ENCODE results near the gene TAOK1.

DNA sequence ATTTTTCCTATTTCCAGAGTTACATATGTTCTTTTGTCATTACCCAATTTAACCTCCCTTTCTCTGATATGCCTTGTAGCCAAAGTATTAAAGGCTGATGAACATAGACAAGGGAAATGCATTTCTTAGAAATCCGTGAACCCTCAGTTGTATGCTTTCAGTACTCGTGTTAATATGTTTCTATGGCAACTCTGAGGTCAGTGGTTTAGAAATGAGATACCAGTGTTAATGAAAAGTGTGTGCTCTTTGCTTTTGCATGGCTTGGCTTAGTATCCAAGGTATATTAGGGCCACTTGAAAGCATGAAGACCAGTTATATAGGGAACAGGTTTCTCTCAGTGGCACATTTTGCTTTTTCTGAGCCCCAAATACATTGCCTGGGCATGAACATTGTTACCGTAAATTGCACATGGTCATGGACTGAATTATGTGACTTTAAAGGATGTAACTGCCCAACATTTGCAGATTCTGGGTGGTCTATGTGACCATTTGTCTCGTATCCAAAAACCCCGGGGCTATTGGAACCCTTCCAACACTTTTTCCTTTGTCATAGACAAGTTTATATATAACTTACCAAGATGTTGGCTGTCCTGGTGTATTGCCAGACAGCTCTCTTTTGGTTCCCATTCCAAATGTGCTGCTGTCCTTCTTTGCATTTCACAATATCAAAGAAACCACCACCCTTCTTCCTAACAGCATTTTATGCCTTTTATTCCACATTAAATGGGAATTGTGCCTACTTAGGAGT is 159.2 kb downstream of the TAOK1 start:
- TF ChIP-seq, protein P1, sequence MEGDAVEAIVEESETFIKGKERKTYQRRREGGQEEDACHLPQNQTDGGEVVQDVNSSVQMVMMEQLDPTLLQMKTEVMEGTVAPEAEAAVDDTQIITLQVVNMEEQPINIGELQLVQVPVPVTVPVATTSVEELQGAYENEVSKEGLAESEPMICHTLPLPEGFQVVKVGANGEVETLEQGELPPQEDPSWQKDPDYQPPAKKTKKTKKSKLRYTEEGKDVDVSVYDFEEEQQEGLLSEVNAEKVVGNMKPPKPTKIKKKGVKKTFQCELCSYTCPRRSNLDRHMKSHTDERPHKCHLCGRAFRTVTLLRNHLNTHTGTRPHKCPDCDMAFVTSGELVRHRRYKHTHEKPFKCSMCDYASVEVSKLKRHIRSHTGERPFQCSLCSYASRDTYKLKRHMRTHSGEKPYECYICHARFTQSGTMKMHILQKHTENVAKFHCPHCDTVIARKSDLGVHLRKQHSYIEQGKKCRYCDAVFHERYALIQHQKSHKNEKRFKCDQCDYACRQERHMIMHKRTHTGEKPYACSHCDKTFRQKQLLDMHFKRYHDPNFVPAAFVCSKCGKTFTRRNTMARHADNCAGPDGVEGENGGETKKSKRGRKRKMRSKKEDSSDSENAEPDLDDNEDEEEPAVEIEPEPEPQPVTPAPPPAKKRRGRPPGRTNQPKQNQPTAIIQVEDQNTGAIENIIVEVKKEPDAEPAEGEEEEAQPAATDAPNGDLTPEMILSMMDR (IDR thresholded peaks at IDR 0.05): no peak
- no peak for TF ChIP-seq POLR2A (IDR thresholded peaks at IDR 0.05)
